ENCODE measurements around the gene HOXD8. TPM values are rescaled to one million over a fixed set of nuclear protein-coding genes. Genes with fewer than 3 reads are reported as not detected.

HOXD8 gene
- total RNA-seq, 3 donors from 2014 or later, result 4.9 to 13.8 (median 5.6) TPM

DNA sequence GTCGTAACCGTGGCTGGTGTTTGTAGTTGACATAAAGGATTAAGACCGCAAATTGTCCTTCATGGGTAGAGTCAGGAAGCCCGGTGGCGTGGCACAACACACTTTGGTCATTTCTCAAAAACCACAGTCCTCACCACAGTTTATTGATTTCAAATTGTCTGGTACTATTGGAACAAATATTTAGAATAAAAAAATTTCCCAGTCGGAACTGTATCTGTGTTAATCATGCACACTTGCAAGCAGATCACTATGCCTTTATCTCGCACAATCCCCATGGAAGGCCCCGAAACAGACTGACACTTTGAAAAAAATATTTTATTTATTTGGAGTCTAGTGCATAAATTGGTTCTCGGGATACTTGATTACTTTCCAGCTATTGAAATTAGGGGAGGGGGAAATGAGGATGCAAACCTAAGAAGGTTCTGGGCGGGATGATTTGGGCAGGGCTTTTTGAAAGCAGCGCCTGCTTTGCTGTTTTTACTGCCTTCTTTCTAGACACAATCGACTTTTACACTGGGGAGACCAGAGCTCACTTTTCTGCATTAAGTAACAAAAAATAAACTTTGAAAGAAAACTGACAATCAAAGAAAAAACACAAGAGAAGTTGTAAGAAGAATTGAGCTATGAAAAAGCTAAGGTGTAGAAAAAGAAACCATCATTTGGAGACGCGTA is 43.5 kb downstream of the HOXD8 start:
- H3K4me3 ChIP-seq, result no peak overlapping the region
- no peaks in the 10 kb centered on the region for H3K9me3 ChIP-seq
- no peaks in the 10 kb centered on the region for H3K36me3 ChIP-seq (ENCODE audit: low read depth)
- DNase-seq (no peak), ATAC-seq (no peak)
- TF ChIP-seq, protein P1, sequence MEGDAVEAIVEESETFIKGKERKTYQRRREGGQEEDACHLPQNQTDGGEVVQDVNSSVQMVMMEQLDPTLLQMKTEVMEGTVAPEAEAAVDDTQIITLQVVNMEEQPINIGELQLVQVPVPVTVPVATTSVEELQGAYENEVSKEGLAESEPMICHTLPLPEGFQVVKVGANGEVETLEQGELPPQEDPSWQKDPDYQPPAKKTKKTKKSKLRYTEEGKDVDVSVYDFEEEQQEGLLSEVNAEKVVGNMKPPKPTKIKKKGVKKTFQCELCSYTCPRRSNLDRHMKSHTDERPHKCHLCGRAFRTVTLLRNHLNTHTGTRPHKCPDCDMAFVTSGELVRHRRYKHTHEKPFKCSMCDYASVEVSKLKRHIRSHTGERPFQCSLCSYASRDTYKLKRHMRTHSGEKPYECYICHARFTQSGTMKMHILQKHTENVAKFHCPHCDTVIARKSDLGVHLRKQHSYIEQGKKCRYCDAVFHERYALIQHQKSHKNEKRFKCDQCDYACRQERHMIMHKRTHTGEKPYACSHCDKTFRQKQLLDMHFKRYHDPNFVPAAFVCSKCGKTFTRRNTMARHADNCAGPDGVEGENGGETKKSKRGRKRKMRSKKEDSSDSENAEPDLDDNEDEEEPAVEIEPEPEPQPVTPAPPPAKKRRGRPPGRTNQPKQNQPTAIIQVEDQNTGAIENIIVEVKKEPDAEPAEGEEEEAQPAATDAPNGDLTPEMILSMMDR (IDR thresholded peaks at IDR 0.05), result no peak
- peaks cover 11% of the 10 kb centered on the region for H3K4me1 ChIP-seq (ENCODE audit: low read depth)
- intact Hi-C loops (cut with DNase I, micrococcal nuclease), result no loop called here

DNA sequence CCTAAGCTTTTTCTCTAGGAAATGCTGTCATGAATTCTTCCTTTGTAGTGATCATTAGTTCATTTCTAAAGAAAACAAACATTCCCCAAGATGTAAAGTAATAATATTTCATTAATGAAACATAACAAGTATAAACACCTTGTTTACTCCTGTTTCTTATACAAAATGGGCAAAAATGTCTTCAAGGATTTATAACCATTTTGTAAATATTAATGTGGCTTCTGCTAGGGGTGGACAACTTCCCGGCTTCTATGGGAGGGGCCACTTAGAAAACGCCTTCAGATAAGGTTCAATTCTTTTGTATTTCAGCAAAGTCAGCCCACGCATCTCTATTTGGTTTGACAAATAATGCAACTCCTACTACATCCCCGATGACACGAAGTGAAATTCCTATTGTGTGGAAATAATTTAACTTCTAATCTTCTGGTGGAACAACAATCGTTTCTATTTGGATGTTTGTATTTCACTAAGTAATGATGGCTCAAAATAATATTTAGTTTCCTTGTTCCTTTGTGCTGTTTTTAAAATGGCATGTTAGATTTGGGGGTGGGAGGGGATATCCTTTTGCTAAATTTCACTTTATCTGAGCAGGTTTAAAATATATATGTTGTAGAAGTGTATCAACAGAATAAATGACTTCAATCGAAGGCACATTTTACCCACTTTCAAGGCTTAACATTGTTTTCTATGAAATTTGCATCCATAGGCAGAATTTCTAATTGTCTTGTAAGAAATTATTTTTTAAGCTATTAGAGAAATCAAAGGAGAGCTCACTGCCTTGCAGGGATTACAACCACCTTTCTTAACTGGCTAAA is 44.3 kb downstream of the HOXD8 start:
- intact Hi-C loops (cut with DNase I, micrococcal nuclease), result no loop called here
- Histone ChIP-seq H3K4me1 (ENCODE audit: low read depth) (peaks cover 14% of the 10 kb centered on the region), H3K9me3 (no peaks in the 10 kb centered on the region), H3K36me3 (ENCODE audit: low read depth) (no peaks in the 10 kb centered on the region), H3K4me3 (no peak overlapping the region)
- no peak for DNase-seq
- no peak for ATAC-seq
- TF ChIP-seq, protein P1 (IDR thresholded peaks at IDR 0.05), result no peak

DNA sequence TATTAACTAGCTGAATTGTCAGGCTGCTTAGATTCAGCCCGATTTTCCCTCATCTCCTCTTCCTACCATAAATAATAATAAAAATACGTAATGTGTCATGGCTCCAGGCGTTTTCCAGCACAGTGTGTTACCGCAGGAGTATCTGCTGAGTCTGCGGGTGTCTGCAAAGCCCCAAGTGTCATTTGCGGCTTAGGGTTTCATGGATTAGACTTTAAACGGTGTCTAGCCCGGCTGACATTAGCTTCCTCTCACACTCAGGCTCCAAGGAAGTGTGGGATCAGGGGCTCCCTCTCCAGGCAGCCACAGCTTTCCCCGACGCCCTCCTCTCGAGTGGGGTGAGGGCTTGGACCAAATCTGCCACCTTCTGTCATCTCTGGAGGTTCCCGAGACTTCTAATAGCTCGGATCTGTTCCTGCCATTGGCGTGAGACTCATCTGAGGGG is 44.9 kb downstream of the HOXD8 start:
- TF ChIP-seq, protein P1 (IDR thresholded peaks at IDR 0.05), result no peak
- ATAC-seq (peak; percentile 20), DNase-seq (peak in 1 of 3 donors; percentile 37)
- no peak overlapping the region for H3K4me3 ChIP-seq
- no peaks in the 10 kb centered on the region for H3K36me3 ChIP-seq (ENCODE audit: low read depth)
- H3K9me3 ChIP-seq, result no peaks in the 10 kb centered on the region
- intact Hi-C loops (cut with DNase I, micrococcal nuclease), result no loop called here
- peaks cover 19% of the 10 kb centered on the region for H3K4me1 ChIP-seq (ENCODE audit: low read depth)

DNA sequence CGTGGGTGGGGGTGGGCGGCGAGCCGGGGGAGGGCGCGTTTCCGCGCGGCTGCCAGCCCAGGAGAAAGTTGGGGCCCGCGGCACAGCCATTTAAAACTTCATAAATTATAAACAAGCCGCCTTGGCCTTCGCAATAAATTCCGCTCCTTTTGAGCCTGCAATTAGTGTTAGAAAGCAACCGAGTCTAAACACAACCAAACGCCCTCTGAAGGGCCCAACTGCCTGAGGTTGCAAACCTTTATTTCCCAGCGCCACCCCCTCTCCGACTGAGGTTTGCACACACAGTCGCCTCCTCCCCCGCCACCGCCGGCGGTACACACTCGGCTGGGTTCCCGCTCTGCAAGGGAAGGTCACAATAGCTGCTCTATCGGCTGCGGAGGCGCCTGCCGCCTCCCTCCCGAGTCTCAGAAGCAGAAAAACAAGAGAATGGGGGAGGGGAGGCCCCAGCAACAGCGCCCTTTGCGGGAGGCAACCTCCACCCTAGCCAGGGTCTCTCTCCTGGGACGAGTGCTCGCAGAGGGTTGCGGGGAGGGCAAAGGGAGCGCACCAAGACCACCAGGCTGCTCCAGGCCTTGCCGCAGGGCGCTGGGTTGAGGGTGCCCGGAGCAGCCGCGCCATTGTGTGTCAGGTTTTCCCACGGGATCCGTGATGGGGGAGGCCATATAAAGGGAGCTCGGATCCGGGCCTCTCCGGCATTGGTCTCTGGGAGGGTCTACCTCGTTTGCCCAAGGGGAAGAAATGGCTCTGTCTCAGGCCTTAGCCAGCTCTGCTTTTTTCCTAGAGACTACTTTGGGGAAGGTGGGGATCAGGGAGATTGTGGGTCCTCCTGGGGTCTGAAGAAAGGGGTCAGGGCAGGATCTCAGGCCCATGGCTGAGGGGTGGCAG is 45.6 kb downstream of the HOXD8 start:
- H3K4me1 ChIP-seq (ENCODE audit: low read depth), result peaks cover 19% of the 10 kb centered on the region
- ATAC-seq (peak; percentile 37), DNase-seq (peak; percentile 49 to 57 (median 57))
- intact Hi-C loops (cut with DNase I, micrococcal nuclease), result no loop called here
- TF ChIP-seq, protein P1 (IDR thresholded peaks at IDR 0.05), result no peak
- no peaks in the 10 kb centered on the region for H3K36me3 ChIP-seq (ENCODE audit: low read depth)
- no peaks in the 10 kb centered on the region for H3K9me3 ChIP-seq
- no peak overlapping the region for H3K4me3 ChIP-seq

All from mucosa of descending colon (tissue), 3 donors.